ENCODE results near the gene MYL3. TPM values are rescaled to one million over a fixed set of nuclear protein-coding genes. Genes with fewer than 3 reads are reported as not detected.

The MYL3 gene
- total RNA-seq, 1 donor from 2014 or later: not detected

GRCh38 chr3:46905661-46906451 lies 42.6 kb upstream of the MYL3 start:
- no peaks in the 10 kb centered on the region for H3K36me3 ChIP-seq (ENCODE audit: control insufficient read depth, insufficient read depth, low read length)
- no peaks in the 10 kb centered on the region for H3K27me3 ChIP-seq (ENCODE audit: control insufficient read depth, insufficient read depth, low read length)
- TF ChIP-seq CTCF (IDR thresholded peaks at IDR 0.05; ENCODE audit: insufficient read depth, low read length, severe bottlenecking): no peak
- H3K4me3 ChIP-seq (ENCODE audit: low read depth, low read length): no peak overlapping the region
- DNase-seq (ENCODE audit: low read depth) (no peak), FAIRE-seq (no peak)

GRCh38 chr3:46905213-46905560 lies 41.9 kb upstream of the MYL3 start:
- Histone ChIP-seq H3K36me3 (ENCODE audit: control insufficient read depth, insufficient read depth, low read length) (no peaks in the 10 kb centered on the region), H3K27me3 (ENCODE audit: control insufficient read depth, insufficient read depth, low read length) (no peaks in the 10 kb centered on the region), H3K4me3 (ENCODE audit: low read depth, low read length) (no peak overlapping the region)
- no peak for TF ChIP-seq CTCF (IDR thresholded peaks at IDR 0.05; ENCODE audit: insufficient read depth, low read length, severe bottlenecking)
- no peak for FAIRE-seq
- DNase-seq (ENCODE audit: low read depth): no peak

GRCh38 chr3:46904303-46905212 lies 41.3 kb upstream of the MYL3 start:
- no peaks in the 10 kb centered on the region for H3K27me3 ChIP-seq (ENCODE audit: control insufficient read depth, insufficient read depth, low read length)
- no peak for TF ChIP-seq CTCF (IDR thresholded peaks at IDR 0.05; ENCODE audit: insufficient read depth, low read length, severe bottlenecking)
- H3K36me3 ChIP-seq (ENCODE audit: control insufficient read depth, insufficient read depth, low read length): no peaks in the 10 kb centered on the region
- DNase-seq (ENCODE audit: low read depth) (no peak), FAIRE-seq (no peak)
- no peak overlapping the region for H3K4me3 ChIP-seq (ENCODE audit: low read depth, low read length)

GRCh38 chr3:46903341-46904302 lies 40.4 kb upstream of the MYL3 start:
- Histone ChIP-seq H3K4me3 (ENCODE audit: low read depth, low read length) (no peak overlapping the region), H3K36me3 (ENCODE audit: control insufficient read depth, insufficient read depth, low read length) (no peaks in the 10 kb centered on the region), H3K27me3 (ENCODE audit: control insufficient read depth, insufficient read depth, low read length) (no peaks in the 10 kb centered on the region)
- no peak for FAIRE-seq
- TF ChIP-seq CTCF (IDR thresholded peaks at IDR 0.05; ENCODE audit: insufficient read depth, low read length, severe bottlenecking): no peak
- peak; percentile 56 for DNase-seq (ENCODE audit: low read depth)

- Histone ChIP-seq H3K4me3 (ENCODE audit: low read depth, low read length) (no peak overlapping the region), H3K27me3 (ENCODE audit: control insufficient read depth, insufficient read depth, low read length) (peaks cover 1% of the 10 kb centered on the region), H3K36me3 (ENCODE audit: control insufficient read depth, insufficient read depth, low read length) (no peaks in the 10 kb centered on the region)
- TF ChIP-seq CTCF (IDR thresholded peaks at IDR 0.05; ENCODE audit: insufficient read depth, low read length, severe bottlenecking): no peak
- FAIRE-seq (no peak), DNase-seq (ENCODE audit: low read depth) (no peak)
These were observed 39.0 kb upstream of the MYL3 start for GRCh38 chr3:46902188-46902631.

Measured in bronchial epithelial cell (primary cell).